ENCODE results near the gene UBR4.

DNA sequence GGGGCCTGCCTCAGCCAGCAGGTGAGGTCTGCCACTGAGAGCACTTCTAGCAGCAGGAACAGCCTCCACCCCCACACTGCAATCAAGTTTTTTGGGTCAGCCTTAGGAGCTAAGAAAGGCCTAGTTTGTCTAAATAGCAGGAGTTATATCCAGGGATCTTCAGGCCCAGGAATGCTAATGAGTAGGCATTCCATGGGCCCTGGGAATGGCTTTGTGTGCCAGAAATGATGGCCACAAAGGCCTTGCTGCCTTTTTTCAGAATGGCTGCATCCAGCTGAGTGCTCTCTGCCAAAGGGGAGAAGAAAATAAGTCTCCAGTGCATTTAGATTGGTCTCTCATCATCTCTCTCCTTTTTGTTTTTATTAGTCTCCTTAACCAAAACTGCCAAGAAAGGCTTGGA, 44.4 kb upstream of the UBR4 start:
- TF ChIP-seq POLR2A (IDR thresholded peaks at IDR 0.05; ENCODE audit: low read length): no peak
- no peak for TF ChIP-seq GATA1 (IDR thresholded peaks at IDR 0.05; ENCODE audit: low read depth, low read length)
